ENCODE results near the gene ZNRF2.

The ZNRF2 gene

GRCh38 chr7:30366606-30367005, 82.2 kb downstream of the ZNRF2 start:
- H3K4me2 ChIP-seq (ENCODE audit: low read depth, low read length, poor library complexity, severe bottlenecking): no peak overlapping the region
- peaks cover 27% of the 10 kb centered on the region; the same call in 1 of the 2 replicates for H3K36me3 ChIP-seq (ENCODE audit: low read length)
- no peak overlapping the region for H3K4me3 ChIP-seq (ENCODE audit: insufficient read depth, low read length, poor library complexity, severe bottlenecking)
- no peak for TF ChIP-seq EZH2phosphoT487 (conservative IDR thresholded peaks at IDR 0.05; ENCODE audit: low read length)
- no peak for TF ChIP-seq CTCF (IDR thresholded peaks at IDR 0.05; ENCODE audit: insufficient read depth, low read length, poor library complexity, severe bottlenecking)
- no peak overlapping the region for H2AFZ ChIP-seq (ENCODE audit: low read depth, low read length, severe bottlenecking)
- no peak overlapping the region for H3K27ac ChIP-seq (ENCODE audit: low read depth, low read length)
- no peaks in the 10 kb centered on the region for H3K9me2 ChIP-seq (replicated peaks; ENCODE audit: insufficient read depth, low read length)
- peaks cover 4% of the 10 kb centered on the region; the same call in 1 of the 2 replicates for H4K20me1 ChIP-seq (ENCODE audit: low read depth, low read length)
- no peaks in the 10 kb centered on the region for H3K9me3 ChIP-seq (ENCODE audit: insufficient read depth, low read length)
- H3K9ac ChIP-seq (ENCODE audit: low read length): no peak overlapping the region
- H3K27me3 ChIP-seq (ENCODE audit: low read length): no peaks in the 10 kb centered on the region
- peaks cover 12% of the 10 kb centered on the region; the same call in 1 of the 2 replicates for H3F3A ChIP-seq (ENCODE audit: insufficient read depth)
- H3K79me2 ChIP-seq (ENCODE audit: insufficient read depth, low read length): no peaks in the 10 kb centered on the region

DNA sequence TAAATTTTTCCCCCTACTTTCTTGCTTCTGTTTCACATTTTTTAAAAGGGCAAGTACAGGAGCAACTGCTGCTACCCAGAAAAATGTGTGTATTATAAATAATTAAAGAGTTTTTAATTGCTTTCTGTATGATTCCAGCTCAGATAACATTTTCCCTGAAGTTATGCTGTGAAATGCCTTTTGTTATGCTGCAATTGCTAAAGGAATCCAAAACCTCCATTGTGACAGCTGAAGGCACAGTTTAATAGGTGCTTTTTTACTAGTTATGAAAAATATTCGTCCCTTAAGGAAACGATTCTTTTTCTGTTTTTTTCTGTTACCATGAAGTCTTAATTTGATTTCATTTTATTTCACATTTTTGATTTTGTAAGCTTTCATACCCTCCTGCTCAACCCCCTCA, 83.2 kb downstream of the ZNRF2 start:
- H3K4me2 ChIP-seq (ENCODE audit: low read depth, low read length, poor library complexity, severe bottlenecking): no peak overlapping the region
- H3F3A ChIP-seq (ENCODE audit: insufficient read depth): peaks cover 12% of the 10 kb centered on the region; the same call in 1 of the 2 replicates
- H3K9me2 ChIP-seq (replicated peaks; ENCODE audit: insufficient read depth, low read length): no peaks in the 10 kb centered on the region
- no peak overlapping the region for H3K9ac ChIP-seq (ENCODE audit: low read length)
- no peak overlapping the region for H3K27ac ChIP-seq (ENCODE audit: low read depth, low read length)
- H3K4me3 ChIP-seq (ENCODE audit: insufficient read depth, low read length, poor library complexity, severe bottlenecking): no peak overlapping the region
- H3K36me3 ChIP-seq (ENCODE audit: low read length): peaks cover 27% of the 10 kb centered on the region; the same call in 1 of the 2 replicates
- no peak for TF ChIP-seq CTCF (IDR thresholded peaks at IDR 0.05; ENCODE audit: insufficient read depth, low read length, poor library complexity, severe bottlenecking)
- no peak for TF ChIP-seq EZH2phosphoT487 (conservative IDR thresholded peaks at IDR 0.05; ENCODE audit: low read length)
- H2AFZ ChIP-seq (ENCODE audit: low read depth, low read length, severe bottlenecking): no peak overlapping the region
- no peaks in the 10 kb centered on the region for H3K9me3 ChIP-seq (ENCODE audit: insufficient read depth, low read length)
- no peaks in the 10 kb centered on the region for H3K79me2 ChIP-seq (ENCODE audit: insufficient read depth, low read length)
- H3K27me3 ChIP-seq (ENCODE audit: low read length): no peaks in the 10 kb centered on the region
- peaks cover 4% of the 10 kb centered on the region; the same call in 1 of the 2 replicates for H4K20me1 ChIP-seq (ENCODE audit: low read depth, low read length)

DNA sequence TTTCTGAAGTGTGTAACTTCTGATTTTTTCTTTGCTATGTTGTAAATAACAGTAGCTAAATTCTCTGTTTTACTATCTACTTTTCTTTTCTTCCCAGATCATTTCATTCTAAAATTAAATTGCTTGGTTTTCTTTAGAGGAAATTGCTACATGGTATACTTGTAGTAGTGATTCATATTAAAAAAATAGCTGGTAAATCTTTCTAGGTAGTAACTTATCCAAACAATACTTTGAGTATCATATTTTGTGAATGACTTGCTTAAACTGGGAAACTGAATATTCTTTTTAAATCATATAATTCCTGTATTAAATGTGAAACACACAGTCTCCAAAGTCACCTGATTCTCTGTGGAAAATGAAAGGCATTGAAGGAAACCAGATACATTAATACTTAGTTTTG, 85.5 kb downstream of the ZNRF2 start:
- Histone ChIP-seq H4K20me1 (ENCODE audit: low read depth, low read length) (peaks cover 4% of the 10 kb centered on the region; the same call in 1 of the 2 replicates), H3K9ac (ENCODE audit: low read length) (no peak overlapping the region), H3K27ac (ENCODE audit: low read depth, low read length) (no peak overlapping the region), H3K27me3 (ENCODE audit: low read length) (no peaks in the 10 kb centered on the region), H2AFZ (ENCODE audit: low read depth, low read length, severe bottlenecking) (no peak overlapping the region), H3K9me3 (ENCODE audit: insufficient read depth, low read length) (no peaks in the 10 kb centered on the region), H3K4me2 (ENCODE audit: low read depth, low read length, poor library complexity, severe bottlenecking) (no peak overlapping the region), H3F3A (ENCODE audit: insufficient read depth) (peaks cover 6% of the 10 kb centered on the region; the same call in 1 of the 2 replicates), H3K9me2 (replicated peaks; ENCODE audit: insufficient read depth, low read length) (no peaks in the 10 kb centered on the region), H3K79me2 (ENCODE audit: insufficient read depth, low read length) (no peaks in the 10 kb centered on the region), H3K36me3 (ENCODE audit: low read length) (peaks cover 27% of the 10 kb centered on the region; the same call in 1 of the 2 replicates), H3K4me3 (ENCODE audit: insufficient read depth, low read length, poor library complexity, severe bottlenecking) (no peak overlapping the region)
- no peak for TF ChIP-seq CTCF (IDR thresholded peaks at IDR 0.05; ENCODE audit: insufficient read depth, low read length, poor library complexity, severe bottlenecking)
- no peak for TF ChIP-seq EZH2phosphoT487 (conservative IDR thresholded peaks at IDR 0.05; ENCODE audit: low read length)

Data from SU-DHL-6 (cell line).